Hippocampal formation (tissue), 2 donors: ENCODE data around the gene GNAT3.

ENCODE experiments used
- DNase-seq, 2 donors: peaks; one replicate each; lab custom pipeline; 2025; lab: John Stamatoyannopoulos, UW

GNAT3 gene

GRCh38 chr7:80463272-80463920, 48.5 kb downstream of the GNAT3 start:
- DNase-seq, result no peak

GRCh38 chr7:80460857-80461256, 51.0 kb downstream of the GNAT3 start:
- no peak for DNase-seq

DNA sequence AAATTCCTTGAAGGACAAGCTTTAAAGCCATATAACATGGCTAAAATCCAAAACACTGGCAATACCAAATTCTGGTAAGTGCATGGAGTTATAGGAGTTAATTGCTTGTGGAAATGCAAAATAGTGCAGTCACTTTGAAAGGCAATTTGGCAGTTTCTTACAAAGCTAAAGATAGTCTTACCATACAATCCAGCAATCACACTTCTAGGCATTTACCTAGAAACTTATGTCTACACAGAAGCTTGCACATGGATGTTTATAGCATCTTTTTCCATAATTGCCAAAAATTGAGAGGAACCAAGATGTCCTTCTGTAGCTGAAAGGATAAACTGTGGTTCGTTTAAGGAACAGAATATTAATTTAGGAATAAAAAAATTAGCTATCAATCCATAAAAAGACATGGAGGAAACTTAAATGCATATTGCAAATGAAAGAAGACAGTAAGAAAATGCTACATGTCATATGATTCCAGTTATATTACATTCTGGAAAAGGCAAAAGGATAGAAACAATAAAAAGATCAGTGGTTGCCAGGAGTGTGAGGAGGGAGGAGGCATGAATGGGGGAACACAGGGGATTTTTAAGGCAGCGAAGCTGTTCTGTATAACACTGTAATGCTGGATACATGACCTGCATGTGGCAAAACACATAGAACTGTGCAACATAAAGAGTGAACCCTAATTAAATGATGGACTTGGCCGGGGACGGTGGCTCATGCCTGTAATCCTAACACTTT, 51.9 kb downstream of the GNAT3 start:
- no peak for DNase-seq

- DNase-seq, result no peak
These were observed 52.8 kb downstream of the GNAT3 start for GRCh38 chr7:80458822-80459725.

DNA sequence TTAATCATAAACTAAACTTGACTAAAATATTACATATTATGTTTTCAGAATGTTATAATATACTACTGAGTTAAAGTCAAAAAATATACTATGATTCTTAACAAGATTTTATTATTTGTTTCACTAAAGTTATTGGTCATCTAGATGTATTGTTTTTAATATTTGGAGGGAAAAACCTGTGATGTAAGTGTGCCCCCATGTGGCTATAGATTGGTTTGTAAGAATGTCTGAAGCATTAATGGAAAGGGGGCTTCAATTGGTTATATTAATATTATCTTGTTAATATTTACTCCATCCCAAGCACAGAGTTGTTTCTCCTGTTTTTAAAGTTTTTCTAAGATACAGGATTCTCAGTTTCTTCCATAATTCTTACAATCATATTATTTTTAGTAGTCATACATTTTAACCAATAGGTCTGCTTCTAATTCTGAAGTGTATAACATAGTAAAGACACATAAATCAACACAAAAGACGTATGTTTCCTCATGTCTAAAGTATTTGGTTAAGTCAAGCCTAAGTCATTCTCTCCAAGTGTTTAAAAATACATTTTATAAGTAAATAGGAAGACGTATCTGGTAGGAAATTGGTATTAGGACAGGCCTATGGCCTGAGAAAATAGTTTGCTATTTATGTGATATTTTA, 58.0 kb downstream of the GNAT3 start:
- no peak for DNase-seq

- no peak for DNase-seq
These were observed 61.1 kb downstream of the GNAT3 start for GRCh38 chr7:80450621-80451308.

- DNase-seq, result no peak
These were observed 62.0 kb downstream of the GNAT3 start for GRCh38 chr7:80449836-80450235.

DNA sequence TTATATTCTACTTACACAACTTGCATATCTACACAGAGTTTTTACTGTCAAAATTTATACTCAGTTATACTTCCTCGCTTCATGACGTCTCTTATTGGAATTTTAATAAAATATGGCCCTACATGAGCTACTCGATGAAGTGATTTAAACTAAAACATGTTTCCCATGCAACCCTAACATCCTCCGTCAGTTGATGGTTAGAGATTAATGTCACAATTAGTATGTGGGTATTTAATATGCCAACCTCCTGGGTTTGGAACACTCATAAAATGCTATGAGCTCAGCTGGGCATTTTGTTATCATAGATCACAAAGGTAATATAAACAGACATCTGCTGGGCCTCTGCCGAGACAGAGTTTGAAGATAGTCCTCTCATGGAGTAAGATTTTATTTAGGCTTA, 66.5 kb downstream of the GNAT3 start:
- DNase-seq, result no peak

DNA sequence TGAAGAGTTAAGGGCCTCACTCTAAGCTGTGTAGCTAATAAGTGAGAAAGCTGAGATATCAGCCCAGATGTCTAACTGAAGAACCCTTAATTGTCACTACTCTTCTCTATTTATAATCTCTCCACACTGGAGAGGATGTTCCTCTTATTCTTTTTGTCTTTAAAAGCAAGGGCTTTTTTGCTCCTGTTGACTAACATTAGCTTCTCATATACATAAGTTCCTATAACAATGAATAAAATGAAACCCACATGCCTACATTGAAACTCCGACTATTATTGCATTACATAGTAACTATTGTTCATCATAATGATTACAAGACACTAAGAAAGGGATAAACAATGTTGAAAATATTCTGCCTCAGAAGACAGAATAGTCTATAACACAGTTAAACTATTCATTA, 67.1 kb downstream of the GNAT3 start:
- DNase-seq, result no peak

DNA sequence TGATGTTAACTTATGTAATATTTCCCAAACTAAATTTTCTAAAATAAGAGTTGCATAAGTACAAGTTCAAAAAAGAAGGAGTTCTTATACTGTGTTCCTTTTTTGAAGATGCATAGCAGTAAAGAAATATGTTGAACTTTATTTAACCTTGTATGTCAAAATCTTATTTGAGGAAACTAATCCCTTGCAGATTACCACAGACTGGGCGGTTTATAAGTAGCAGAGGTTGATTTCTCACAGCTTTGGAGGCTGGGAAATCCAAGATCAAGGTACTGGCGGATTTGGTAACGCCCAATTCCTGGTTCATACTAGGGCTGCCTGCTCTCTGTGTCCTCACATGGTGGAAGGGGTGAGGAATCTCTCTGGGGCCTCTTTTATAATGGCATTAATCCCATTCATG, 68.5 kb downstream of the GNAT3 start:
- no peak for DNase-seq

DNA sequence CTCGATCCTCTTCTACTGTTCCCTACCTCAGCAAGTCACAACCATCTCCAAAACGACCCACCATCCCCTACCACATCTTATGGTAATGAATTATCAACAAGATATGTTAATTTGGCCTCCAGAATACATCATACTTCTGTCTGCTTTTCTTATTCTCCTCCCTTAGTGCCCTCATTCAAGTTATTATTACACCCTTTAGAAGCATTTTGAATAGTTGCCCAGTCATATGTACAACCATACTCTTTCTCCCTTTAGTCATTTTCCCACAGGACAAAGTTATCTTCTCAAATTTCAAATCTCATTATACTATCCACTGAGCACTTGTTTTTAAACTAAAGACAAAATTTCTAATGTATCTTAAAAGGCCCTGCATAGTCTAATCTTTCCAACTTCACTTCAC, 71.0 kb downstream of the GNAT3 start:
- DNase-seq, result no peak

GRCh38 chr7:80439894-80440821, 71.7 kb downstream of the GNAT3 start:
- no peak for DNase-seq

DNA sequence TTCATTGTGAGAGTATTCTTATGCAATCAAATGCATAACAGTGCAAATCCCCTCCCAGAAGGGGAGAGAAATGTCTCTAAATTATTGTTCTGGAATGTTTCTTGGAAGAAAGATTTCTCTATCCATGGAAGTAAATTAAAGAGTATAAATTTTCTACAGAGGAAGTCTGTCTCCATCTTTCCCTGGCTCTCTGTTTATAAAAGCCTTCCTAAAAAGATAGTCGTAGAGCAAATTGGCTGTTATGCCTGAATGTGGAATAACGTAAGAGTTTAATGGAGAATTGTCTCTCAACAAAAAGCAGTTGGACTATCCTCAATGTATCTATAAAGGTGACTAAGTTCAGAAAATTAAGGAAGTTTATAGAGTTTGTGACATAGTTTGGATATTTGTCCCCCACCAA, 76.3 kb downstream of the GNAT3 start:
- DNase-seq, result no peak

DNA sequence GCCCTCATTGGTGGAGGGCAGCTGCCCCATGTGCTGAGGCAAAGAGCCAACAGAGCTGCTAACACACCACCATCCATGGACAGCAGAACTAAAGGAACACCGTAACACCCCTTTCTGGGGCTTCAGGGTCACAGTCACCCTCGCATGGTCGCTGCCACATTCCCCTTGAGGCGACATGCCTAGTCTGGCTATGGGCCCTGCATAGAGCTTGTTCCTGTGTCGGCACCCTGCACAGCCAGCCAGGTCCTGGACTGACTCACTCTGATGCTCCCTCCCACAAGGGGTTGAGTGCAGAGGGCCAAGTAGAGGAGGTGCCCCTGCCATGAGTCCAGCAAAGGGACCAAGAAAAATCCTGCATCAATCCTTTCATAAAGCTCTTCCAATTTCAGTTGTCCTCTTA, 77.8 kb downstream of the GNAT3 start:
- no peak for DNase-seq

- no peak for DNase-seq
These were observed 79.7 kb downstream of the GNAT3 start for GRCh38 chr7:80432166-80432565.

- DNase-seq, result no peak
These were observed 82.7 kb downstream of the GNAT3 start for GRCh38 chr7:80429181-80429580.

DNA sequence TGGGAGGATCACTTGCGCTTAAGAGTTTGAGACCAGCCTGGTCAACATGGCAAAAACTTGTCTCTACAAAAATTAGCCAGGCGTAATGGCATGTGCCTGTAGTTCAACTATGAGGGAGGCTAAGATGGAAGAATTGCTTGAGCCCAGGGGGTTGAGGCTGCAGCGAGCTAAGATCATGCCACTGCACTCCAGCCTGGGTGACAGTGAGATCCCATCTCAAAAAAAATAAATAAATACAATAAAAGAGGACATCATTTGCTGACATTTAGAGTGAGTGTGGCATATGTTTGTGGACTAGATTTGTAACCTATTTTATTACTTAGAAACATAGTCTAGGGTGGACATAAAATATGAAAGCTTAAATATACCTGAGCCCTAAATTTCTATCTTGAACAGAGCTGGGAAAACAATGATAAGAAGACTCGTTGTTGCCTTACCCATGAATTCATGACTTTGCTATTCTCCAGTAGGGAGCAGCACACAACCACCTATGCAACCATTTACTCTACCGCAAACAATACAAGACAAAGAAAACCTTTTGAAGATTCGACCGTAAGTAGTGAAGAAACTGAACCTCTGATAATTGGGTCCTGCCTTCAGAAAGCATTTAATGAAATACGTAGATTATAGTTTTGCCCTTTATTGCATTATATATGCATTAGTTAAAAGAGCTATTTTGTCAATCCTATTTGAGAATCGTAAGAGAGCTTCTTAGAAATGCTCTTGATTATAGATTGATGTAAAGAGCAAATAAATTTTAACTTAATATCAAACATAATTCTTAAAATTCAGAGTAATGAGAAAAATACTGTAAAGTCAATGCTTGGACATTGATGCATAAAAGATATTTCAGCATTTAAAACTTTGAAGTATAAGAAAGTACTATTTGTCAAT, 83.5 kb downstream of the GNAT3 start:
- DNase-seq, result peak; percentile 1 to 55

DNA sequence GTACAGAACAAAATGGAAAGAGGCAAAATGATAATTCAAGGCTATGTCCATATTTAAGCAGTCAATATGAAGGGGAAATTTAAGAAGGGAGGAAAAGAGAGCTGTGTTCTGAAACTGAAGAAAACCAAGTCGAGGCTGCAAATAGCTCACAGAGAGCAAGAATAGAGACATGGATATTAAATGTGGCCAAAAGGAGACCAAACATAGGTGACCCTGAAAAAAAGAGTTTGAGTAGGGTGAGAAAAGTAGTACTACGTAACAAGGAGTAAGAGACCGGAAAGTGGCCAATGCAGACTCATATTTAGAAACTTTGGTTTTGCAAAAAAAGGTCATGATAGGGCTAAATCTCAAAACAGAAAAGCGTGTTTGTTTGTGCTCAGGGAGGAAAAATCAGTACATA, 84.6 kb downstream of the GNAT3 start:
- DNase-seq, result no peak

DNA sequence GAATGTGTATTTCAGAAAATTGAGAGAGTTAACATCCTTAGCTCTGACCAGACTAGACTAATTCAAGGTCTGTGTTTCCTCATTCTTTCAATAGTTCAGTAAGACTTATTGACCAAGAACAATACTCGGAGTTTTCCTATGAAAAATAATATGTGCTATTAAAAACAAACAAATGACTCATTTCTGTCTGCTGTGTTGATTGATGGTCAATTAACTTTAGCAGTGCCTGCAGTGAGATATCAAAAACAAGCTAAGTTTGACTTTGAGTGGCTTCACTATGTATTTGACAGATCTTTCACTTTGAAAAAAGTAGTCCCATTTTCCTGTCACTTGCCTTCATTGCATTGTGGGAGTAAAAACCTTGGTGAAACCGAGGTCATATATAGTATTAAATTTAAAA, 91.0 kb downstream of the GNAT3 start:
- no peak for DNase-seq
